ENCODE measurements around the gene BNC2. TPM values are rescaled to one million over a fixed set of nuclear protein-coding genes. Genes with fewer than 3 reads are reported as not detected.

Gene BNC2
- total and polyA plus RNA-seq, 2 of the 4 experiments (the other 2 are of a cell fraction) = 15.5 to 45.2 TPM

GRCh38 chr9:16675131-16675530 is 195.3 kb downstream of the BNC2 start:
- no peak overlapping the region for H4K5ac ChIP-seq (ENCODE audit: low read depth, low read length)

More at GRCh38 chr9:16675131-16675530, 195.3 kb downstream of the BNC2 start:
- no peak overlapping the region for H3K4me2 ChIP-seq (ENCODE audit: low read depth, low read length)
- H3K4me1 ChIP-seq (ENCODE audit: control insufficient read depth, insufficient read depth, low read length) = peaks cover 12% of the 10 kb centered on the region
- no peak overlapping the region for H2BK15ac ChIP-seq (ENCODE audit: low read depth, low read length)
- no peak overlapping the region for H3K23ac ChIP-seq (ENCODE audit: low read depth, low read length)
- H3K79me1 ChIP-seq (ENCODE audit: low read depth in 1 of 2, low read length in 2 of 2) = peaks cover 28 to 48% of the 10 kb centered on the region in 2 experiments
- H3K36me3 ChIP-seq (ENCODE audit: control insufficient read depth, insufficient read depth, low read length) = 0 out of 2 replicates have a peak, but pooled peaks cover 3% of the 10 kb centered on the region
- no peak overlapping the region for H3K56ac ChIP-seq (ENCODE audit: extremely low read depth, insufficient read depth, low read length)
- 100% methylated on average over 4 of the region's 5 CpGs; no CpG with 5 or more reads in 1 of the 2 experiments for WGBS, 2 experiments (ENCODE audit: extremely low coverage in 2 of 2, insufficient read length in 1 of 2)
- H3K9me3 ChIP-seq (ENCODE audit: control insufficient read depth, insufficient read depth, low read length) = no peaks in the 10 kb centered on the region
- ChIA-PET POLR2A (ENCODE audit: unreplicated experiment) (no interaction called here), CTCF (interaction anchor here (1.0 kb wide), 1 partner anchor 21 kb away, joined by 3 read pairs; no protein-coding TSS in a partner anchor)
- in situ Hi-C loops (cut with MboI; ENCODE audit: low sequenced_read_pairs) = no loop called here
- no peak overlapping the region for H2BK5ac ChIP-seq (ENCODE audit: low read depth, low read length, poor library complexity, severe bottlenecking)
- no peaks in the 10 kb centered on the region for H3K27me3 ChIP-seq (ENCODE audit: control insufficient read depth, insufficient read depth, low read length)
- no peak overlapping the region for H4K8ac ChIP-seq (ENCODE audit: low read depth in 2 of 2, low read length in 2 of 2)
- H2BK20ac ChIP-seq (ENCODE audit: low read depth, low read length) = no peak overlapping the region
- no TSS peak for BruUV-seq (replicated peaks)
- no peak overlapping the region for H2AK9ac ChIP-seq (replicated peaks; ENCODE audit: low read depth, low read length, poor library complexity)
- H2AK5ac ChIP-seq (ENCODE audit: low read depth, low read length) = no peak overlapping the region
- DNase-seq = no peak
- no peak overlapping the region for H4K91ac ChIP-seq (ENCODE audit: insufficient read depth, low read depth, low read length)
- TF ChIP-seq RAD21 (IDR thresholded peaks at IDR 0.05; ENCODE audit: low read length) (no peak), MAFK (IDR thresholded peaks at IDR 0.05; ENCODE audit: low read depth, low read length) (no peak), FOS (IDR thresholded peaks at IDR 0.05; ENCODE audit: low read depth, low read length) (no peak), RFX5 (IDR thresholded peaks at IDR 0.05; ENCODE audit: low read depth, low read length) (no peak), POLR2A (IDR thresholded peaks at IDR 0.05; ENCODE audit: low read depth, low read length) (no peak), MXI1 (IDR thresholded peaks at IDR 0.05; ENCODE audit: borderline replicate concordance, low read depth, low read length) (no peak), RCOR1 (IDR thresholded peaks at IDR 0.05; ENCODE audit: insufficient replicate concordance, low read length) (no peak), CTCF (conservative IDR thresholded peaks at IDR 0.05; ENCODE audit: low read depth, low read length) (no peak), CHD1 (IDR thresholded peaks at IDR 0.05; ENCODE audit: low read depth, low read length) (no peak), NFE2L2 (IDR thresholded peaks at IDR 0.05; ENCODE audit: low read depth, low read length) (no peak), SMC3 (IDR thresholded peaks at IDR 0.05; ENCODE audit: low read depth, low read length) (no peak), BHLHE40 (IDR thresholded peaks at IDR 0.05; ENCODE audit: low read depth, low read length) (no peak), CEBPB (IDR thresholded peaks at IDR 0.05; ENCODE audit: low read depth, low read length) (no peak), MAZ (IDR thresholded peaks at IDR 0.05; ENCODE audit: borderline replicate concordance, low read depth, low read length) (no peak)
- TF ChIP-seq, protein P1, sequence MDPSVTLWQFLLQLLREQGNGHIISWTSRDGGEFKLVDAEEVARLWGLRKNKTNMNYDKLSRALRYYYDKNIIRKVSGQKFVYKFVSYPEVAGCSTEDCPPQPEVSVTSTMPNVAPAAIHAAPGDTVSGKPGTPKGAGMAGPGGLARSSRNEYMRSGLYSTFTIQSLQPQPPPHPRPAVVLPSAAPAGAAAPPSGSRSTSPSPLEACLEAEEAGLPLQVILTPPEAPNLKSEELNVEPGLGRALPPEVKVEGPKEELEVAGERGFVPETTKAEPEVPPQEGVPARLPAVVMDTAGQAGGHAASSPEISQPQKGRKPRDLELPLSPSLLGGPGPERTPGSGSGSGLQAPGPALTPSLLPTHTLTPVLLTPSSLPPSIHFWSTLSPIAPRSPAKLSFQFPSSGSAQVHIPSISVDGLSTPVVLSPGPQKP (IDR thresholded peaks at IDR 0.05; ENCODE audit: borderline replicate concordance, low read depth, low read length) = no peak
- TF ChIP-seq, protein P2, sequence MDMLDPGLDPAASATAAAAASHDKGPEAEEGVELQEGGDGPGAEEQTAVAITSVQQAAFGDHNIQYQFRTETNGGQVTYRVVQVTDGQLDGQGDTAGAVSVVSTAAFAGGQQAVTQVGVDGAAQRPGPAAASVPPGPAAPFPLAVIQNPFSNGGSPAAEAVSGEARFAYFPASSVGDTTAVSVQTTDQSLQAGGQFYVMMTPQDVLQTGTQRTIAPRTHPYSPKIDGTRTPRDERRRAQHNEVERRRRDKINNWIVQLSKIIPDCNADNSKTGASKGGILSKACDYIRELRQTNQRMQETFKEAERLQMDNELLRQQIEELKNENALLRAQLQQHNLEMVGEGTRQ (IDR thresholded peaks at IDR 0.05; ENCODE audit: low read depth, low read length) = no peak
- ATAC-seq (ENCODE audit: low read depth) = no peak
- no peak overlapping the region for H2AFZ ChIP-seq (replicated peaks; ENCODE audit: low read length, poor library complexity)
- H3K9me1 ChIP-seq (ENCODE audit: insufficient read depth, low read length) = peaks cover 6% of the 10 kb centered on the region
- no peak overlapping the region for H2BK120ac ChIP-seq (ENCODE audit: low read depth, low read length)
- H3K9ac ChIP-seq (ENCODE audit: low read depth, low read length) = no peak overlapping the region
- H3K14ac ChIP-seq (replicated peaks; ENCODE audit: low read depth, low read length) = no peak overlapping the region
- no peak overlapping the region for H3K27ac ChIP-seq (ENCODE audit: insufficient read depth, low read length)
- H4K20me1 ChIP-seq (ENCODE audit: insufficient read depth, low read length) = peaks cover 11% of the 10 kb centered on the region
- H3K18ac ChIP-seq (ENCODE audit: low read depth, low read length) = no peak overlapping the region
- no peak overlapping the region for H3K4me3 ChIP-seq (ENCODE audit: insufficient read depth, low read depth, low read length)
- H3K4ac ChIP-seq (ENCODE audit: low read depth, low read length) = no peak overlapping the region
- intact Hi-C loops (cut with micrococcal nuclease) = no loop called here
- dilution Hi-C loops (cut with HindIII; ENCODE audit: low sequenced_read_pairs, unreplicated experiment) = no loop called here
